GM19238 (cell line): ENCODE measurements around the gene HSD17B12.
"Not testable (repeated sequence)": the region's sequence is repeated elsewhere in the genome, so short reads cannot be mapped to it uniquely, and the experiment has no call there.

Experiments used
- DNase-seq: peaks from one replicate; pipeline ENCODE4 v3.0.0; 2011; ENCODE audit warnings: low spot score; ENCODE audit not compliant: insufficient read length

HSD17B12 gene

DNA sequence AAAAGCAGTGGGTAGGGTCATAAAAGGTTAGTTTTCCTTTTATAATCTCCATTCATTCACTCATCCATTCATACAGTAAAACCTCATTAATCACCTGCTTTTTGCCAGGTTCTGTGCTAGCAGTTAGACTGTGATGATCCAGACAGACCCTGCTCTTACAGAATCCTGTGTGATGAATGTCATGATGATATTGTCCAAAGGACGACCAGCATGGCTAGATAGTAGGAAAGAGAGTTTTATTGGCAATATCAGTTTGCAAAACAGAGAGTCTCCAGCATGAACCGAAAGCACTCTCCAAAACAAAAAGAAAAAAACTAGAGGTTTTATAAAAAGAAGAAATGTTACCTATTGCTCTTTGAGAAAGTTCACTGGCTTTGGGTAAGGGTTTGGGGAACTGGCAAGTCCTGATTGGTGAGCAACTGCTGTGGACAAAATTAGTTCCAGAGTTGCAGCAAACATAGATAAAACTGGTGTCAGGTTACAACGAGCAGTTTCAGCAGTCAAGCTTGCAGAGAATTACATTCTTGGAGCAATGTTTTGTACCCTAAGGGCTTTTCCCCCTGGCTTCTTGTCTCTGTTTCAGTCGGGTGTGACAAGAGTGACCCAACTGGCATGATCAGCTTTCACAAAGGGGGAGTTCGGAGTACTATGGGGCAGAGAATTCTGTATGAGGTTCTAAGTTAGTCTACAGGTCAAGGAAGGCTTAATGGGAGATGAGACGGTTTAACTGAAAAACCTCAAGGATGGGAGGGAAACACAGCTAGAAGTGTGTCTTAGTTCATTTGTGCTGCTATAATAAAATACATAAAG lies 58.3 kb downstream of the HSD17B12 start:
- DNase-seq, result no peak

DNA sequence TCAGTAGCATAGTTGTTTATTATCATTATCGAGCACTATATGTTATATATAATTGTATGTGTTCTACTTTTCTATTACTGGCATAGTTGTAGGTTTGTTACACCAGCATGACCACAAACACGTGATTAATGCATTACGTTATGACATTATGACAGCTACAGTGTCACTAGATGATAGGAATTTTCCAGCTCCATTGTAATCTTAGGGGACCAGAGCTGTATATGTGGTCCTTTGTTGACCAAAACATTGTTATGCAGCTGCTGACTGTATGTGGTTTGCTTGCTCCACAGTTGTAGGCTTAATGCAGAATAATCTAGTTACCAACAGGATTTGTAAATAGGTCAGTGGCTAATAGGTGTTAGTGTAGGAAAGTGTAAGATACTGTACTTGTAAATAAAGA lies 66.1 kb downstream of the HSD17B12 start:
- no peak for DNase-seq

DNA sequence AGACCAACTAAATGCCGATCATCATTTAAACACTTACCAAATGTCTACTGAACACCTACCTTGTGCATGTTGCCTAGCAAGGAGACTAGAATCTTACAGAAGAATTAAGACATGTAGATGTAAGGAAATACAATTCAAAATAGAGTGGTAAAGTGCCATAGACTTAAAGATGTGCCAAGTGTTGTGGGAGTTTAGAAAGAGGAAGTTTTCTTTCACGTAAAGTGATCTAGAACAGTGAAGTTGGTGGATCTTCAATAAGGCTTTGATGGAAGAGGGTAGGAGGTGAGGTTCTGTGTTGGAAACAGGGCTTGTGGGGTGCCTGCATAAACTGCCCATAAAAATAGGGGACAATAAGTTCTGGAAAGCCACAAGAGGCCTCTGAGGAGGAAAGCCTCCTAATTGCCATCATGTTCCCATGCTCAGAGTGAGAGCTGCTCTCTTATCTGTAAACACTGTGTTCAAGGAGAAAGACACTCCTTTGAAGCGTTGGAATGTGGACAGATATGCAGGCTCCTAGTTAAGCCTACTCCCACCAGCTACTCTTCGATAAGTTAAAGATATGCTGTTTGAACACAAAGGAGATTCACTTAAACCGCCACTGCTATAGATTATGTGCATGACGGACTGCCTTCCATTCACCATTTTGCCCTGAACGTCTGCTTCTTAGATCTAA lies 66.7 kb downstream of the HSD17B12 start:
- DNase-seq, result no peak

DNA sequence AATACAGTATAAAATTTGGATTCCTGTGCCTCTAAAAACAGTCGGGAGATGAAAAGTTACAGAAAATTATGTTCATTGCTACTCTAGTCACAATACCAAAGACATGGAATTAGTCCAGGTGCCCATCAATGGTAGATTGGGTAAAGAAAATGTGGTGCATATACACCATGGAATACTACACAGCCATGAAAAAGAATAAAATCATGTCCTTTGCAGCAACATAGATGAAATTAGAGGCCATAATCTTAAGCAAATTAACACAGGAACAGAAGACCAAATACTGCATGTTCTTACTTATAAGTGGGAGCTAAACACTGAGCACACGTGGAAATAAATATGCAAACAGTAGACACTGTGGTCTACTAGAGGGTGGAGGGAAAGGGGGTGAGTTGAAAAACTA lies 67.6 kb downstream of the HSD17B12 start:
- DNase-seq, result no peak

DNA sequence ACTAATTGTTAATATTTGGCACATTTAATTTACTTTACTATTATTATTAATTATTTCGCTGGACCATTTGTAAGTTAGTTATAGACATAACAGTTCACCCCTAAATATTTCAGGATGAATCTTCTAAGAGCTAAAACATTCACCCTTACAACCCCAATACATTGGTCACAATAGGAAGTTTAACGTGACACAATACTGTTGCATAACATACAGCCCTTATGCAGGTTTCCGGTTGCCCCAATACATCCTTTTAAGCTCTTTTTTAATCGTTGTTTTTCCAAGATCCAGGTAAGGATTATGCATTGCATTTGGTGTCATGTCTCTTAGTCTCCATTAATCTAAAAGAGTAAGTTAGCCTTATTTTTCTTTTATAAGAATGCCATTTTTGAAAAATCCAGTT lies 71.2 kb downstream of the HSD17B12 start:
- DNase-seq, result no peak

DNA sequence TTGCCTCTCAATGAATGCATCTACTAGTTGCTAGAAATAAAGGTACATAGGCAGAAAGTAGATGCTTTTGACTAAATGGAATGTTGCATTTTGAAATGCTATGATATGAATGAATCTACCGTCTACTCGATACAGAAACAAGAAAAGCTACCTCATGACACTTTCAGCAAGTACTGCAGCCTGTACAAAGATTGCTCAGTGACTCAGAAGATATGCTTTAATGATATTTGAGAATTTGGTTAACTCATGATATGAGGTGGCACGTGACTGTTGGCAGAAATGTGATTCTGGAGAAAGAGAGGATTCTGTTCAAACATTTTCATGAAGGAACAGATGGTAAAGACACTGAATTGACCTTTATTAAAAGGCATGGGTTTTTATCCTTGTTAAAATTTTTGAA lies 76.0 kb downstream of the HSD17B12 start:
- DNase-seq, result no peak

DNA sequence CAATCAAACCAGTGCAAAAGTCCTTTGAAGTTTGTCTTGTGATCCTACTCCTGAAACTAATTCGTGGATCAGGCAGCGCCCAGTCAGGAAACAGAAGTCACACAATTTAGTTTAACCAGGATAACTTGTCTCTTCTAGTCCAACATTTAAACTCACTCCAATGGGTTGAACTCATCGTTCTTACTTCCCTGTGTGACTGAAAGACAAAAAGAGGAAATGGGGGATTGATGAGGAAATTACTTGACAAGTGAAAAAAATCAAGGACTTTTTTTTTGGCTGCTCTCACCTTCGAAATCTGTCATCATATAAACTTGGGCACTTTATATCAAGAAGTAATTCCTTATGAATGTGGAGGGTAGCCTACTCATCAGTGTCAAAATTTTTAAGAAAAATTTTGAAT lies 78.4 kb downstream of the HSD17B12 start:
- no peak for DNase-seq

DNA sequence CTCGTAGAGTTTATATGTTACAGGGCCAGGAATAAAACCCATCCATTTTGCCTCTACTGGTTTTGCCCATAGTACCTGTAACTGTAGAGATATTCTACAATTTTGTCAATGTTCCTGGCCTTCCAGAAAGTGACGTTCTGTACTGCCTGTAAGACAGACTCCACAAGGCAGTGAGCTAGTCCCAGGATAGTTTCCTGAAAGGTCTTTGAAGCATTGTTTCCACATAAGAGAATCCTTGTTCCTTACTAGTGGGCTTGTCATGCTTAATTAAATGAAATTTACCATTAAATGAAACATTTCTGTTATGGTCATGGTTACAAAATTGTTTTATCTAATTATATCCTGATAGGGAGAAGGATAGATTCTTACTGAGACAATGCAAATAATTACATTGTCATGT lies 80.4 kb downstream of the HSD17B12 start:
- DNase-seq, result no peak

DNA sequence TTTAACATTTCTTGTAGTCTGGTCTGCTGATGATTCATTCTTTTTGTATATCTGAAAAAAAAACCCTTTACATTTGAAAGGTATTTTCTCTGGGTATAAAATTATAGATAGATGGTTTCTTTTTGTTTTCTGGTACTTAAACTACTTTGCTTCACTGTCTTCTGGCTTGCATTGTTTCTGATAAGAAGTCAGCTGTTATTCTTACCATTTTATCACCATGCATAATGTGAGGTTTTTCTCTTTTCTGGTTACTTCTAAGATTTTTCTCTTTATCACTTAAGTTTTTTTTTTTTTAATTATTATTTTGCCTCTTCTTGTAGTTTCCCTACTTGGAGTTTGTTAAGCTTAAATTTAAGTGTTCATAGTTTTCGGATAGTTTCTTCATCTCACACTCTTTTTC lies 84.7 kb downstream of the HSD17B12 start:
- DNase-seq, result no peak

DNA sequence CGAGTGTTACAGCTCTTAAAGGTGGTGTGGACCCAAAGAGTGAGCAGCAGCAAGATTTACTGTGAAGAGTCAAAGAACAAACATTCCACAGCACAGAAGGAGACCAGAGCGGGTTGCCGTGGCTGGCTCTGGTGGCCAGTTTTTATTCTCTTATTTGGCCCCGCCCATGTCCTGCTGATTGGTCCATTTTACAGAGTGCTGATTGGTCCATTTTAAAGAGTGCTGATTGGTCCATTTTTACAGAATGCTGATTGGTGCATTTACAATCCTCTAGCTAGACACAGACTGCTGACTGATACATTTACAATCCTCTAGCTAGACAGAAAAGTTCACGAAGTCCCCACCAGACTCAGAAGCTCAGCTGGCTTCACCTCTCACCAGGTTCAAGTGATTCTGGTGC lies 88.1 kb downstream of the HSD17B12 start:
- DNase-seq, result not testable (repeated sequence)

DNA sequence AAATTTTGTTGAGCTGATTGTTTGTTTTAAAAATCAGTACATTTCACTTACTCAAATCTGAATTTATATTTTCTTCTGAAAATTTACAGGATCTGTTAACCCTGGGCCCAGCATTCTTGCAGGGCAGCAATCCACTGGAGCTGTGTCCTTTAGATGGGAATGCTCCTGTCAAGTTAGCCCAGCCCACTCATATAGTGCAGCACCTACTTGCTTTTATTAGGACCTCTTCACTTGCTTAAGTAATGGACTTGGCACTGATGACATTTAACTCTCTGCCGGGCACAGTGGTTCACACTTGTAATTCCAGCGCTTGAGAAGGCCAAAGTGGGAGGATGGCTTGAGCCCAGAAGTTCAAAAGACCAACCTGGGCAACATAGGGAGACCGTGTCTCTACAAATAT lies 89.6 kb downstream of the HSD17B12 start:
- DNase-seq, result no peak

DNA sequence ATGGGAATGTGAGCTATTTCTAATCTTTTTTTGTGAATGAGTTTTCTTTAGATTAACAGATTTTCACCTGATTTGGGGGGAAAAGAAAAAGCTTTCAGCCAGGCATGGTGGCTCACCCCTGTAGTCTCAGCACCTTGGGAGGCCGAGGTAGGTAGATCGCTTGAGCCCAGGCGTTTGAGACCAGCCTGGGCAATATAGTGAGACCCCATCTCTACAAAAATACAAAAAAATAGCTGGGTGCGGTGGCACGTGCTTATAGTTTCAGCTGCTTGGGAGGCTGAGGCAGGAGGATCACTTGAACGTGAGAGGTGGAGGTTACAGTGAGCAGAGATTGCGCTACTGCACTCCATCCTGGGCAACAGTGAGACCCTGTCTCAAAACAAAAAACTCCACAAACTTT lies 92.2 kb downstream of the HSD17B12 start:
- no peak for DNase-seq

DNA sequence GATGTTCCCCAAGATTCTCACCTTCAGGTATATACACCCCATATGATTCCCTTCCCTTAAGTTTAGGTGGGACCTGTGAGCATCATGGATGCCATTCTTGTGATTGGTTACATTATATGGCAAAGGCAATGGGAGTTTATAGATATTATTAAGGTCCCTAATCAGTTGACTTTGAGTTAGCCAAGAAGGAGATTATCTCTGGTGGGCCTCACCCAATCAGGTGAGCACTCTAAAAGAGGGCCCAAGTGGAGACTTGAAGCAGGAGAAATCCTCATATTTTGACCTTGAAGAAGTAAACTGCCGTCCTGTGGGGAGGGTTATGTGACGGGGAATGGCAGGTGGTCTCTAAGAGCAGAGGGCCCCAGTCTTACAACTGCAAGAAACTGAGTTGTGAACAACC lies 94.2 kb downstream of the HSD17B12 start:
- DNase-seq, result no peak

DNA sequence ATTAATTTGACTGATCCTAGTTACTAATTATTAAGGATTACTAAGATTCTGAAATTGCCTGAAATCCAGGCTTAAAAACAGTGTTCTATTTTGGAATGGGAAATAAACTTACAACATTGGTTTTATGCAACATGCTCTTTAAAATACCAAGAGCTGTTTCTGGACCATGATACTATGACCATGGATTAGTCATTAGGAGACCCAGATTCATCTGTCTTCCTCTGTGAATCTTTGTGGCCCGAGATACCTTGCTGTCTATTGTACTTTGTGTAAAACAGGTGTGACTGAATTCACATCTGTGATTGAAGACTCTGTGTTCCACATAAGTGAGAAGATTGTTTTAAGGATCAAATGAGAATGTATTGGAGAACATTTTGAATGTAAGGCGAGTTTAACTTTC lies 98.8 kb downstream of the HSD17B12 start:
- no peak for DNase-seq

DNA sequence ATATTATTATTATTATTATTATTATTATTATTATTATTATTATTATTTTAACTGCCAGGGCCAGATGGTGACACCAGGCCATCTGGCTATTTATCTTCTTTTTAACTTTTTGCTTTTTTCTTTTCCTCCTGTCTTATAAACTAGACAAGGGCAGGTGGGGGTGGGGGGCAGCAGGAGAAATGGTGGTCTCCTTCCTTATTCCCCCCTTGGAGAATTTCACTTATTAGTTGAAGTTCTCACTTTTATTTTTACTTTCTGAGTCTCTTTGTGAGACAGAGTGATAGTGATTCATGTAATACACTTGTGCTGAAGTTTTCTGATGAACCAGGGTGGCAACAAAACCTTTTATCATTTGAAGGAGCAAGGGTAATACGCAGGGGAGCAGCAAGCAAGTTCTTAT lies 103.8 kb downstream of the HSD17B12 start:
- DNase-seq, result no peak

DNA sequence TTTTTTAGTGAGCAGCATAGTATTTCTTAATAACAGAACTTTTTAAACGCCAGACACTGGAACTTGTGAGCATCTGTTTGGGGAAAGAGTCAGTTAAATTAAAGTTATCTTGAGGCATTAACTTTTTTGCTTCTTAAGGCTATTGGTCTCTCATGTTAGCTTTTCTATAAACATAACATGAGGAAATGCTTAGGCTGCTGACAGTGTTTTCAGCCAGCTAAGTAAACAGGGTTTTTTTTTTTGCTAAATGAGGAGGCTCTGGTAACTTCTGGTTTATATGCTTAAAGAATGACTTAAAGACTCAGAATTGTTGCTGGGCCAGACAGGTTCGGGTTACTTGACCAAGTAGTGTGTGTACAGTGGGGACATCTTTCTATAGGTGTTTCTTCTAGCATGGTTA lies 104.3 kb downstream of the HSD17B12 start:
- no peak for DNase-seq

DNA sequence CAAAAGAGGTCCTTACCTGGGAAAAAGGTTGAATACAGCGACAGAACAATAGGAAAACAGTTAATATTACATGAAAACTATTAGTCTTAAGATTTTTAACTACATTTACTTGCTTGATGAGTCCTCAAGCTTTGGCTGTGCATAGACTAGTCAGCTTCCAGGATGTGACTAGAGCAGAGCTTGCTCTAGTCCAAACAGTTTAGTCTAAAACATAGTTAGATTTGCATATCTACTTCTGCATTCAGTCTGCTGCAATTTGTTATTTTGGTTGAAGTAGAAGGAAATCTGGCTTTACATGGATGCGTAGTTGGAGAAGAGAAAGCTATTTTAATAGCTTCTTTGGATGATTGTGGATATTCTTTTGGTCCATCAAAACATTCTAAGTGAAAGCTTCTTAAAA lies 104.8 kb downstream of the HSD17B12 start:
- DNase-seq, result no peak

DNA sequence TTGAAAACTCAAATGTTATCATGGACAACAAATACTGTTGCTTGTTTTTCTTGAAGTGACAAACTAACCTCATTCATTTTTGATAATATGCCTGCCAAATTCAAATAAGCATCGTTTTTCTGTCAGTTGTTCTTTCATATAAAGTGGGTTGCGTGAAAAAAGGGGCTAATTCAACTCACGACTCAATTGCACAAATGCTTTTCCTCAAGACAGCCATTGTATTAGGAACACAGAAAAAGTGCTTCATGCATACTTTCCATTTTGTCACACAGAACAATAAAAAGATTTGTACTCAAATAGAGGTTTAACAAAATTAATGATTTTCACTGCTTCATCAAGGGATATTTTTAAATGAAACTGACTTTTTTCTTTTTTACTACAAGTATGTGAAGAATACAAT lies 105.5 kb downstream of the HSD17B12 start:
- DNase-seq, result no peak

DNA sequence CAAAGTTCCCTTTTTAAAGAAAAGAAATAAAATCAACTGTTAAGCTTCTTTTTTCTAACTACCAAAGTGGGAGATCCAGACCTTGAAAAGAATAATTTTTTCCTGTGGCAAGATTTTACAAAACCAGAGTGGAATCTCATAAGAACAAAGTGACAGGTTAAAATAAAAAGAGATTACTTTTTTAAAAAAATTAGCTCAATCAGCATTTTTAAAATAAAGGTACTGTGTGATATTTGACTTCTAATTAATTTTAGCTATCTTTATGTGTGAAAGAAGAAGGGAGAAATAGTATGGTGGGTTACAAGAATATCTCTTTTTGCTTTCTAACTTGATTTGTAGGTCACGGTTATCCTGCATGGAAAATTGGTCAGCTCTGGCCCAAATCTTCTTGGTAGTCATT lies 107.3 kb downstream of the HSD17B12 start:
- DNase-seq, result no peak

DNA sequence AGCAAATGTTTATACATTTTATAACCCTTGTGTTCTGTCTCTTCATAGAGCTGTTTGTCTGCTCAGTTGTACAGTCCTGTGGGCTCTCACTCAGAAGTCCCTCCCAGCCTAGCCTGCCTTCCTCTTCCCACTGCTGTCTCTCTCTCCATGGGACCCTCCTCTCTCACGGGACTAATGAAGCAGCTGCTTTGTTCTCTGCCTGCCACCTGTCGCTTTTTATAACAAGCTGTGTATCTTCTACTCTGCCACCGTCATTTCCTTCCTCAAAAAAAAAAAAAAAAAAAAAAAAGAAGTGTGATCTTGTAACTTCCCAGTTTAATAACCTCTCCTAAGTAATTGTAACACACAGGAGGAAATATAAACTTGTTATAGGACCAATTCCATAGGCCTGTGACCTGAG lies 107.9 kb downstream of the HSD17B12 start:
- DNase-seq, result no peak

DNA sequence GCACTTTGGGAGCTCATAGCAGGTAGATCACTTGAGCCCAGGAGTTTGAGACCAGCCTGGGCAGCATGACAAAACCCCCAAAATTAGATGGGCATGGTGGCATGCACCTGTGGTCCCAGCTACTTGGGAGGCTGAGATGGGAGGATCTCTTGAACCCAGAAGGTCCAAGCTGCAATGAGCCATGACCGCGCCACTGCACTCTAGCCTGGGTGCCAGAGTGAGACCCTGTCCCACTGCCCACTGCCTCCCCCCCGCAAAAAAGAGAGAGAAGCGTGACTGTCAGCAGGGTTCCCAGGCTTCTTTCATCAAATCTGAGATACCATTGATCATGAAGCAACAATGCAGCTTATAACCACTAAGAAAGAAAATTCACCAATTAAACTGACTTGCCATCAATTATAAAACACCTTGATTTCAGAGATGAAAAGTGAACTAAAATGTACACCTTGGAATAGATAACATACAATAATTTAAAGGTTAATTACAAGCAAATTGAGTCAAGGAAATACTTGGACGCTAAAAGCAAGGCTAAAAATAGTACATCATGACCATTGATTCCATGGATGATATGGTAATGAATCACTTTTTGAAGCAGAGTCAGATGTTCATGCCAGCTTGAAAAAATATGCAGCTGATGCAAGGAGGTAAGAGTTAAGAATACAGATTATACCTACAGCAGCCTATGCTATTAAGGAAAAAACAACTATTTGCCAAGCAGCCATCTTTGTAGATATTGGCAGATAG lies 109.3 kb downstream of the HSD17B12 start:
- no peak for DNase-seq

DNA sequence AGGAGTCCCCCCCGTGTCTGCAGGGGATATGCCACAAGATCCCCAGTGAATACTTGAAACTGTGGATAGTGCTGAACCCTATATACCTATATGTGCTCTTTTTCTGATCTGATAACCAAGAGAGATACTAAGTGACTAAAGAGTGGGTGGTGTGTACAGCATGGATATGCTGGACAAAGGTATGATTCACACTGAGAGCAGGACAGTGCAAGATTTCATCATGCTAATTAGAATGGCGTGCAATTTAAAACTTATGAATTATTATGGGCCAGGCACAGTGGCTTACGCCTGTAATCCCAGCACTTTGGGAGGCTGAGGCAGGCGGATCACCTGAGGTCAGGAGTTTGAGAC lies 109.9 kb downstream of the HSD17B12 start:
- DNase-seq, result no peak

DNA sequence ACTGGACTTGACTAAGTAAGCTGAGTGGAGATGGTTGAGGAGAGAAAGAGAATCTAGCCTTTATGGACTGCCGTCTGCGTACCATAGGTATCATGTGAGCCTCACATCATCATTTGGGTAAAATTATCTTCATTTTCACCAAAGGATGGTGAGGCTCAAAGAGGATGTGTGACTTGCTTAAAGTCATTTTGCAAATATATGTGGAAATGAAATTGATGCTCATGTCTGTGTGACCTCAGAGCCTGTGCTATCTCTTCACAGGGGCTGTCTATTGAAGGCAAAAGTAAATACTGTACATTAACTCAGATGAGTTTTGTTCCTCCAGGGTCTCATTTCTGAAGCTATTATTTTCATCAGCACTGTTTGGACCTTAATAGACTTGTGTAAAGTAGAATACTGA lies 116.8 kb downstream of the HSD17B12 start:
- DNase-seq, result no peak
